Prostate gland (tissue), 2 donors: ENCODE data around the gene INTS14.

ENCODE experiments used
- CTCF ChIP-seq, 4 experiments: fragments of 200-600 bp in 2 of 4; fragments of 450-650 bp in 2 of 4; sonication (generic) in 2 of 4; IDR thresholded peaks; 1 replicate in 3 of 4; 2 replicates in 1 of 4; pipeline ENCODE4 v1.5.1; 2016 to 2019; ENCODE audit warnings: antibody characterized with exemption in 4 of 4, mild to moderate bottlenecking in 2 of 4, moderate library complexity in 2 of 4
- POLR2A ChIP-seq: fragments of 450-650 bp; IDR thresholded peaks from one replicate; pipeline ENCODE4 v1.6.1; 2016; ENCODE audit warnings: antibody characterized with exemption, mild to moderate bottlenecking

DNA sequence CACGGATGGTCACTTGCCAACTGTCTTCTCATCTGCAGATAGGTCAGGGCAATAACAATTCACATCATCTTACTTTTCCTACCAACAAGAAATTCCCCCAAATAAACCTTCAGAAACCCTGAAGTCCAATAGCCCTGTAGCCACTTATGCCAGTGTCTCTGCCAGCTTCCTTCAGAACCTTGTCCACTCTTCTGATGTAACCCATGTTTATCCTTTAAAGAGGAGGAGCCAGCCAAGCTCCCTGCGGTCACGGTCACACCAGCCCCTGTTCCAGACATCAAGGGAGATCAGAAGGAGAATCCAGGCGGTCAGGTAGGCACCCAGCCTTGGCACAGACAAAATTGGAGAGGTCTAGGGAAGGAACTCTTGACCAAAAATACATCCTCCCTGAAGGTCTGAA is 34.5 kb upstream of the INTS14 start:
- no peak for TF ChIP-seq CTCF (IDR thresholded peaks at IDR 0.05)
- no peak for TF ChIP-seq POLR2A
